HEK293T (cell line): Measurements from ENCODE around the gene OIT3.

ENCODE experiments used
- FOXK2 ChIP-seq: fragments of 450-650 bp; IDR thresholded peaks from 2 replicates; pipeline ENCODE4 v1.6.1; 2016; ENCODE audit warnings: mild to moderate bottlenecking
- FOXM1 ChIP-seq: fragments of 450-650 bp; IDR thresholded peaks from 2 replicates; pipeline ENCODE4 v1.6.1; 2017; ENCODE audit warnings: mild to moderate bottlenecking, borderline replicate concordance
- HDGF ChIP-seq: fragments of 450-650 bp; IDR thresholded peaks from 2 replicates; pipeline ENCODE4 v1.6.1; 2017; ENCODE audit warnings: antibody characterized with exemption, borderline replicate concordance
- SP1 ChIP-seq: fragments of 450-650 bp; IDR thresholded peaks from 2 replicates; pipeline ENCODE4 v1.6.1; 2017
- TARDBP ChIP-seq: fragments of 450-650 bp; IDR thresholded peaks from 2 replicates; pipeline ENCODE4 v1.6.1; 2016

DNA sequence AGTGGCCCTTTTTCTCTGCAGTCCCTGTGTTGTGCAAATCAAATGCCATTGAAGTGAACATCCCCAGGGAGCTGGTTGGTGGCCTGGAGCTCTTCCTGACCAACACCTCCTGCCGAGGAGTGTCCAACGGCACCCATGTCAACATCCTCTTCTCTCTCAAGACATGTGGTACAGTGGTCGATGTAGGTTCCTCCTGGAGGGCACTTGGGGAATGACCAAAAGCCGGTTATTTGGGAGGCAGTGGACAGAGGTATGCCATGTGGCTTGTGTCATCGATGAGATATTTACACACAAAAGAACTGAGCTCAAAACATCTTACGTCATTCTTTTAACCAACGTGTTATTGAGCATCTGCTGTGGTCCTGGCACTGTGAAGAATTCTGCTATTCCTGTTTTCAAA lies 19.7 kb downstream of the OIT3 start:
- TF ChIP-seq TARDBP (no peak), FOXM1 (no peak), SP1 (no peak), HDGF (no peak), FOXK2 (no peak)
